ENCODE data around the gene IKZF2.

The IKZF2 gene

GRCh38 chr2:213002383-213002782 is 149.0 kb downstream of the IKZF2 start:
- TF ChIP-seq CTCF (IDR thresholded peaks at IDR 0.05; ENCODE audit: control insufficient read depth, extremely low read depth, insufficient read depth): no peak
- no peak for DNase-seq (ENCODE audit: low read depth)
- no peak overlapping the region for H3K4me3 ChIP-seq (ENCODE audit: low read depth, low read length)

- no peak for DNase-seq (ENCODE audit: low read depth)
- TF ChIP-seq CTCF (IDR thresholded peaks at IDR 0.05; ENCODE audit: control insufficient read depth, extremely low read depth, insufficient read depth): no peak
- H3K4me3 ChIP-seq (ENCODE audit: low read depth, low read length): no peak overlapping the region
These were observed 150.0 kb downstream of the IKZF2 start for GRCh38 chr2:213001297-213001910.

- TF ChIP-seq CTCF (IDR thresholded peaks at IDR 0.05; ENCODE audit: control insufficient read depth, extremely low read depth, insufficient read depth): no peak
- H3K4me3 ChIP-seq (ENCODE audit: low read depth, low read length): no peak overlapping the region
- no peak for DNase-seq (ENCODE audit: low read depth)
These were observed 152.6 kb downstream of the IKZF2 start for GRCh38 chr2:212998626-212999359.

- no peak overlapping the region for H3K4me3 ChIP-seq (ENCODE audit: low read depth, low read length)
- no peak for DNase-seq (ENCODE audit: low read depth)
- TF ChIP-seq CTCF (IDR thresholded peaks at IDR 0.05; ENCODE audit: control insufficient read depth, extremely low read depth, insufficient read depth): no peak
These were observed 153.8 kb downstream of the IKZF2 start for GRCh38 chr2:212997526-212998020.

GRCh38 chr2:212995920-212996319 is 155.5 kb downstream of the IKZF2 start:
- H3K4me3 ChIP-seq (ENCODE audit: low read depth, low read length): no peak overlapping the region
- TF ChIP-seq CTCF (IDR thresholded peaks at IDR 0.05; ENCODE audit: control insufficient read depth, extremely low read depth, insufficient read depth): no peak
- no peak for DNase-seq (ENCODE audit: low read depth)

- no peak overlapping the region for H3K4me3 ChIP-seq (ENCODE audit: low read depth, low read length)
- DNase-seq (ENCODE audit: low read depth): no peak
- TF ChIP-seq CTCF (IDR thresholded peaks at IDR 0.05; ENCODE audit: control insufficient read depth, extremely low read depth, insufficient read depth): no peak
These were observed 156.4 kb downstream of the IKZF2 start for GRCh38 chr2:212994976-212995375.

Measured in LNCaP clone FGC (cell line).